ENCODE results near the gene FEV. TPM values are rescaled to one million over a fixed set of nuclear protein-coding genes. Genes with fewer than 3 reads are reported as not detected.

FEV gene
- total RNA-seq, 1 donor from 2014 or later: not detected

- H3K27ac Mint-ChIP-seq (ENCODE audit: unreplicated experiment): no peak overlapping the region
- peaks cover 17% of the 10 kb centered on the region for H3K9me3 Mint-ChIP-seq (ENCODE audit: unreplicated experiment)
- peak overlapping the region; percentile 78 for H3K4me3 Mint-ChIP-seq (ENCODE audit: unreplicated experiment)
- TF ChIP-seq CTCF (IDR thresholded peaks at IDR 0.05; ENCODE audit: partially characterized antibody, unreplicated experiment): no peak
- peaks cover 10% of the 10 kb centered on the region for H3K36me3 Mint-ChIP-seq (ENCODE audit: unreplicated experiment)
- H3K27me3 Mint-ChIP-seq (ENCODE audit: unreplicated experiment): peaks cover 22% of the 10 kb centered on the region
- peaks cover 13% of the 10 kb centered on the region for H3K4me1 Mint-ChIP-seq (ENCODE audit: low read depth, unreplicated experiment)
- no peak for DNase-seq
These were observed 27.3 kb downstream of the FEV start for GRCh38 chr2:218957671-218958070.

GRCh38 chr2:218956039-218956438 is 28.9 kb downstream of the FEV start:
- Mint-ChIP-seq H3K27me3 (ENCODE audit: unreplicated experiment) (peaks cover 19% of the 10 kb centered on the region), H3K9me3 (ENCODE audit: unreplicated experiment) (peaks cover 10% of the 10 kb centered on the region), H3K27ac (ENCODE audit: unreplicated experiment) (peak overlapping the region; percentile 68), H3K4me3 (ENCODE audit: unreplicated experiment) (no peak overlapping the region), H3K36me3 (ENCODE audit: unreplicated experiment) (peaks cover 11% of the 10 kb centered on the region), H3K4me1 (ENCODE audit: low read depth, unreplicated experiment) (peaks cover 10% of the 10 kb centered on the region)
- TF ChIP-seq CTCF (IDR thresholded peaks at IDR 0.05; ENCODE audit: partially characterized antibody, unreplicated experiment): no peak
- DNase-seq: no peak

- Mint-ChIP-seq H3K36me3 (ENCODE audit: unreplicated experiment) (peaks cover 9% of the 10 kb centered on the region), H3K9me3 (ENCODE audit: unreplicated experiment) (peaks cover 11% of the 10 kb centered on the region), H3K27me3 (ENCODE audit: unreplicated experiment) (peaks cover 15% of the 10 kb centered on the region), H3K27ac (ENCODE audit: unreplicated experiment) (no peak overlapping the region), H3K4me3 (ENCODE audit: unreplicated experiment) (no peak overlapping the region), H3K4me1 (ENCODE audit: low read depth, unreplicated experiment) (peaks cover 10% of the 10 kb centered on the region)
- no peak for TF ChIP-seq CTCF (IDR thresholded peaks at IDR 0.05; ENCODE audit: partially characterized antibody, unreplicated experiment)
- no peak for DNase-seq
These were observed 30.3 kb downstream of the FEV start for GRCh38 chr2:218954541-218955300.

- H3K4me3 Mint-ChIP-seq (ENCODE audit: unreplicated experiment): no peak overlapping the region
- no peak overlapping the region for H3K27ac Mint-ChIP-seq (ENCODE audit: unreplicated experiment)
- peaks cover 10% of the 10 kb centered on the region for H3K4me1 Mint-ChIP-seq (ENCODE audit: low read depth, unreplicated experiment)
- peaks cover 13% of the 10 kb centered on the region for H3K27me3 Mint-ChIP-seq (ENCODE audit: unreplicated experiment)
- H3K9me3 Mint-ChIP-seq (ENCODE audit: unreplicated experiment): peaks cover 6% of the 10 kb centered on the region
- TF ChIP-seq CTCF (IDR thresholded peaks at IDR 0.05; ENCODE audit: partially characterized antibody, unreplicated experiment): no peak
- H3K36me3 Mint-ChIP-seq (ENCODE audit: unreplicated experiment): peaks cover 9% of the 10 kb centered on the region
- no peak for DNase-seq
These were observed 31.5 kb downstream of the FEV start for GRCh38 chr2:218953366-218953954.

- Mint-ChIP-seq H3K4me3 (ENCODE audit: unreplicated experiment) (no peak overlapping the region), H3K4me1 (ENCODE audit: low read depth, unreplicated experiment) (peaks cover 10% of the 10 kb centered on the region), H3K36me3 (ENCODE audit: unreplicated experiment) (peaks cover 9% of the 10 kb centered on the region), H3K27me3 (ENCODE audit: unreplicated experiment) (peaks cover 7% of the 10 kb centered on the region), H3K9me3 (ENCODE audit: unreplicated experiment) (peaks cover 2% of the 10 kb centered on the region), H3K27ac (ENCODE audit: unreplicated experiment) (no peak overlapping the region)
- no peak for TF ChIP-seq CTCF (IDR thresholded peaks at IDR 0.05; ENCODE audit: partially characterized antibody, unreplicated experiment)
- no peak for DNase-seq
These were observed 32.8 kb downstream of the FEV start for GRCh38 chr2:218952160-218952559.
